Cardiac fibroblast (primary cell): ENCODE results near the gene GABPB2.

Experiments used
- DNase-seq, 2 donors: peaks; one replicate each; pipeline versions ENCODE4 v3.0.0 to v3.0.0-alpha.2; 2010; ENCODE audit warnings: low read depth in 2 of 2
- H3K4me3 ChIP-seq, 2 donors: replicated peaks in 1 of 2; 1 replicate in 1 of 2; 2 replicates in 1 of 2; pipeline ENCODE4 v1.5.1; 2011; ENCODE audit warnings: low read depth in 2 of 2, low read length in 2 of 2, mild to moderate bottlenecking in 2 of 2, moderate library complexity in 1 of 2
- CTCF ChIP-seq: IDR thresholded peaks from one replicate; pipeline ENCODE4 v1.5.1; 2011; ENCODE audit warnings: low read depth, mild to moderate bottlenecking, low read length, inconsistent platforms

GABPB2 gene

GRCh38 chr1:151167116-151167515 is 96.6 kb downstream of the GABPB2 start:
- DNase-seq = no peak
- no peak for TF ChIP-seq CTCF
- peak overlapping the region in 1 of 2 donors; percentile 67 for H3K4me3 ChIP-seq

- DNase-seq = no peak
- no peak overlapping the region for H3K4me3 ChIP-seq
- TF ChIP-seq CTCF = no peak
Measured at GRCh38 chr1:151171190-151171589, 100.6 kb downstream of the GABPB2 start.
